Peyer's patch (tissue), 4 donors: Measurements from ENCODE around the gene RNF130. TPM values are rescaled to one million over a fixed set of nuclear protein-coding genes. Genes with fewer than 3 reads are reported as not detected.
A peak's percentile ranks its signal among the peaks of the same experiment; 100 is the strongest.
"Not testable (repeated sequence)": the region's sequence is repeated elsewhere in the genome, so short reads cannot be mapped to it uniquely, and the experiment has no call there.

ENCODE experiments used
- DNase-seq, 3 donors: peaks; one replicate each; pipeline ENCODE4 v3.0.0-alpha.2; 2017 to 2019
- H3K27ac ChIP-seq, 4 donors: fragments of 200-600 bp; sonication (generic); one replicate each; pipeline ENCODE4 v1.5.1; 2016 to 2019
- H3K27me3 ChIP-seq, 2 donors: fragments of 200-600 bp; sonication (generic); one replicate each; pipeline ENCODE4 v1.5.1; 2019
- H3K36me3 ChIP-seq, 3 donors: fragments of 200-600 bp; sonication (generic); one replicate each; pipeline ENCODE4 v1.5.1; 2016 to 2019
- H3K4me1 ChIP-seq, 4 donors: fragments of 200-600 bp; sonication (generic); one replicate each; pipeline ENCODE4 v1.5.1; 2016 to 2019
- H3K4me3 ChIP-seq, 4 donors: fragments of 200-600 bp; sonication (generic); 1 replicate in 3 of 4; 2 replicates in 1 of 4; pipeline ENCODE4 v1.5.1; 2016 to 2019; ENCODE audit warnings: mild to moderate bottlenecking in 1 of 4
- H3K9me3 ChIP-seq, 4 donors: fragments of 200-600 bp; sonication (generic); one replicate each; pipeline ENCODE4 v1.5.1; 2016 to 2019; ENCODE audit warnings: mild to moderate bottlenecking in 1 of 4
- CTCF ChIP-seq, 6 experiments: fragments of 450-650 bp in 4 of 6; fragments of 200-600 bp in 2 of 6; sonication (generic) in 1 of 6; IDR thresholded peaks; one replicate each; pipeline ENCODE4 v1.5.1; 2017 to 2019; ENCODE audit warnings: antibody characterized with exemption in 6 of 6, mild to moderate bottlenecking in 3 of 6, moderate library complexity in 1 of 6
- POLR2A ChIP-seq, 2 donors: fragments of 450-650 bp; IDR thresholded peaks; one replicate each; pipeline ENCODE4 v1.5.1; 2017; ENCODE audit warnings: antibody characterized with exemption in 2 of 2, mild to moderate bottlenecking in 2 of 2, moderate library complexity in 2 of 2
- total RNA-seq, 4 donors: library from RNA; depleted of rRNA; stranded (reverse); fragments of >200 nt; gene quantifications; one replicate each; pipeline ENCODE4 v1.1.0, GENCODE V29; 2016

Gene RNF130
- total RNA-seq, 4 donors from 2014 or later, result 29.7 to 54.5 (median 33.6) TPM

- H3K4me1 ChIP-seq, result peaks cover 0 to 20% (median 0%) of the 10 kb centered on the region in 4 donors
- no peaks in the 10 kb centered on the region for H3K27me3 ChIP-seq
- peak overlapping the region in 2 of 4 donors; percentile 47 to 67 for H3K27ac ChIP-seq
- TF ChIP-seq CTCF (IDR thresholded peaks at IDR 0.05) (no peak), POLR2A (IDR thresholded peaks at IDR 0.05) (no peak)
- peaks cover 0 to 21% (median 0%) of the 10 kb centered on the region in 3 donors for H3K36me3 ChIP-seq
- H3K9me3 ChIP-seq, result no peaks in the 10 kb centered on the region
- peak in 1 of 3 donors; percentile 58 for DNase-seq
- no peak overlapping the region for H3K4me3 ChIP-seq
Observed at GRCh38 chr5:179967489-179967888, 104.1 kb downstream of the RNF130 start.

- no peak for TF ChIP-seq CTCF (IDR thresholded peaks at IDR 0.05)
- no peak for TF ChIP-seq POLR2A (IDR thresholded peaks at IDR 0.05)
- Histone ChIP-seq H3K4me3 (no peak overlapping the region), H3K9me3 (no peaks in the 10 kb centered on the region), H3K27me3 (no peaks in the 10 kb centered on the region), H3K36me3 (peaks cover 0 to 21% (median 0%) of the 10 kb centered on the region in 3 donors), H3K4me1 (peaks cover 0 to 14% (median 0%) of the 10 kb centered on the region in 4 donors), H3K27ac (no peak overlapping the region)
- DNase-seq, result no peak
Observed at GRCh38 chr5:179964015-179964414, 107.5 kb downstream of the RNF130 start.

DNA sequence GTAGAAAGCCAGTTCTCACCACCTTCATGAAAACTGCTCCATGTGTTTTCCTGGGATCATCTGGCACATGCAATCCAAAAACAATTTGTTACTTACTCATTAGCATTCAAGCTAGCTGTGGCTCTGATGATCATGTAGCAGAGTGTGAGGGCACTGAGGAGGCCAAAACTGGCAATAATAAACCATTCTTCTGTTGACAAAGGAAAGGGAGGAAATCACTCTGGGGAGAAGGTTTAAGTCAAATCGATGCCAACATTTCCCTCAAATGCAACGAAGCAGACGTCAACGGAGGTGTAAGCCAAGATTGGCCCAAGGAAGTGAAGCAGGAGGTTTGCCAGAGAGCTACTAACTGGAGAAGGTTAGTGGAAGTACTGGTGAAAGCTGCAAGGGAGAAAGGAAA, 108.2 kb downstream of the RNF130 start:
- Histone ChIP-seq H3K4me1 (peaks cover 0 to 9% (median 0%) of the 10 kb centered on the region in 4 donors), H3K9me3 (no peaks in the 10 kb centered on the region), H3K27ac (no peak overlapping the region), H3K36me3 (peaks cover 0 to 21% (median 0%) of the 10 kb centered on the region in 3 donors), H3K27me3 (no peaks in the 10 kb centered on the region), H3K4me3 (no peak overlapping the region)
- DNase-seq, result no peak
- TF ChIP-seq POLR2A (IDR thresholded peaks at IDR 0.05) (no peak), CTCF (IDR thresholded peaks at IDR 0.05) (no peak)

DNA sequence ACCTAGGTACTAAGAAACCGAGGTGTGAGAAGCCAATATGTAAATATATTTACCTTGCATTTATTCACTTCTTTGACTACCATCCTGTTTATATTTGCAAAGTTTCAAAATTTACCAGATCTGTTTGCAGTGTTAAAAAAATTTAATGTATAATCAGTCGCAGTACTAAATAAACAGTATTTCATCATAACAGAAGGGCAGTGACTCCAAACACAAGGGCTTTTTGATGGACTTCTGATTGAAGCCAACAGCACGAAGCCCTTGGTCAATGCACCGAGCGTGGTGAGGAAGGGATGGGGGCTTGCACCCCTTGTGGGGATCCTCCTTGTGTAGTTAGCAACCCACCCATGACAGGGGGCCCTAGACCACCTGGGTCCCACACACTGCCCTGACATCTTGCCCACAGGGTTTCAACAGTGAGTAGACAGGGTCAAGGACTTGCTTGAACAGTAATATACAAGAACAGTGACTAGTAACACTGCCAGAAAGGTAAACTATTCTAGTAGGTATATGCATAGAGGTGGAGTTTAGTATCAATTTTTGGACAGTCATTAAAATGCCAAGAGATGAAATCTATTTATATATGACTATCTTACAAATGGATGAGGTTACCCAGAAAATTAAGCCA, 111.2 kb downstream of the RNF130 start:
- Histone ChIP-seq H3K36me3 (peaks cover 0 to 26% (median 0%) of the 10 kb centered on the region in 3 donors), H3K27ac (no peak overlapping the region), H3K4me3 (no peak overlapping the region), H3K9me3 (no peaks in the 10 kb centered on the region), H3K4me1 (no peaks in the 10 kb centered on the region), H3K27me3 (no peaks in the 10 kb centered on the region)
- no peak for TF ChIP-seq CTCF (IDR thresholded peaks at IDR 0.05)
- no peak for TF ChIP-seq POLR2A (IDR thresholded peaks at IDR 0.05)
- no peak for DNase-seq

- no peak for DNase-seq
- Histone ChIP-seq H3K4me1 (no peaks in the 10 kb centered on the region), H3K36me3 (peaks cover 0 to 24% (median 0%) of the 10 kb centered on the region in 3 donors), H3K27me3 (no peaks in the 10 kb centered on the region), H3K4me3 (no peak overlapping the region), H3K27ac (no peak overlapping the region), H3K9me3 (no peaks in the 10 kb centered on the region)
- TF ChIP-seq POLR2A (IDR thresholded peaks at IDR 0.05), result no peak
- TF ChIP-seq CTCF (IDR thresholded peaks at IDR 0.05), result no peak
Observed at GRCh38 chr5:179959641-179960040, 111.9 kb downstream of the RNF130 start.

GRCh38 chr5:179959118-179959517, 112.4 kb downstream of the RNF130 start:
- not testable (repeated sequence) for H3K9me3 ChIP-seq, H3K27me3 ChIP-seq, H3K27ac ChIP-seq, H3K4me1 ChIP-seq, DNase-seq, H3K4me3 ChIP-seq
- peaks cover 0 to 21% (median 0%) of the 10 kb centered on the region in 3 donors for H3K36me3 ChIP-seq
